GM12872 (cell line): ENCODE results near the gene TECR.

Experiments used
- TF ChIP-seq, protein P1 (sequence below): IDR thresholded peaks from 3 replicates; pipeline ENCODE4 v1.5.1; 2011; ENCODE audit warnings: low read depth, mild to moderate bottlenecking, low read length, moderate library complexity; ENCODE audit not compliant: insufficient read depth

Gene TECR

DNA sequence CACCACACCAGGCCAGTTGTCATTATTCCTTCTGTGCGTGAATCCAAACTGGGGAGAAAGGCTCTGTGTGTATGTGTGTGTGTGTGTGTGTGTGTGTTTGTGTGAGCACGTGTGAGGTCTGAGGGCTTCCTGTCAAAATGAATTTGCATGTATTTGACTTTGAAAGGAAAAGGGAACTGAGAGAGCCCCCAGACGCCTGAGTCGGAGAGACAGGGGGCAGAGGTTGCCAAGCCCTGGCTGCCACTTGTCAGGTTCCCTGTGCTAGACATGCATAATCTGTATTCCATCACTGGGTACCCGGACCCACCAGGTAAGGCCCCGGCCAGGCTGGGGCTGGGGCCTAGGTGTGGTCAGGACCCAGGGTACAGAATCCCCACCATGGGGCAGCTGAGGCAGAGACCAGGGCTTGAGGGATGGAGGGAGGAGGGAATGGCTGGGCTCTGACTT, 53.5 kb downstream of the TECR start, which contains the start of gene CLEC17A:
TSS of gene CLEC17A (plus strand) at position 191 of the 447 bp plus-strand sequence. CDS start at position 268, 77 bp downstream.
- TF ChIP-seq, protein P1, sequence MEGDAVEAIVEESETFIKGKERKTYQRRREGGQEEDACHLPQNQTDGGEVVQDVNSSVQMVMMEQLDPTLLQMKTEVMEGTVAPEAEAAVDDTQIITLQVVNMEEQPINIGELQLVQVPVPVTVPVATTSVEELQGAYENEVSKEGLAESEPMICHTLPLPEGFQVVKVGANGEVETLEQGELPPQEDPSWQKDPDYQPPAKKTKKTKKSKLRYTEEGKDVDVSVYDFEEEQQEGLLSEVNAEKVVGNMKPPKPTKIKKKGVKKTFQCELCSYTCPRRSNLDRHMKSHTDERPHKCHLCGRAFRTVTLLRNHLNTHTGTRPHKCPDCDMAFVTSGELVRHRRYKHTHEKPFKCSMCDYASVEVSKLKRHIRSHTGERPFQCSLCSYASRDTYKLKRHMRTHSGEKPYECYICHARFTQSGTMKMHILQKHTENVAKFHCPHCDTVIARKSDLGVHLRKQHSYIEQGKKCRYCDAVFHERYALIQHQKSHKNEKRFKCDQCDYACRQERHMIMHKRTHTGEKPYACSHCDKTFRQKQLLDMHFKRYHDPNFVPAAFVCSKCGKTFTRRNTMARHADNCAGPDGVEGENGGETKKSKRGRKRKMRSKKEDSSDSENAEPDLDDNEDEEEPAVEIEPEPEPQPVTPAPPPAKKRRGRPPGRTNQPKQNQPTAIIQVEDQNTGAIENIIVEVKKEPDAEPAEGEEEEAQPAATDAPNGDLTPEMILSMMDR = no peak

DNA sequence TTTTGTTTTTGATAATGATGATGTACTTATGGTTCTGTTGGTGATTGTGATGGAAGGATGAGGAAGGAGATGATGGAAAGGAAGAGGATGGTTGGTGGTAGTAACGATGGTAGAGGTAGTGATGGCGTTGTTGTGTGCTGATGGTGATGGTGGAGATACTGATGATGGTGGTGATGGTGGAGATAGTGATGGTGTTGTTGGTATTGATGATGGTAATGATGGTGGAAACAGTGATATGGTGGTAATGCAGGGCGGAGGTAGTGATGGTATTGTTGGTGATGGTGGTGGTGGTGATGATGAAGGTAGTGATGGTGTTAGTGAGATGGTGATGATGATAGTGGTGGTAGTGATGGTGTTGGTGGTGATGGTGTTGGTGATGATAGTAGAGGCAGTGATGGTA, 66.2 kb downstream of the TECR start:
- TF ChIP-seq, protein P1 = no peak

DNA sequence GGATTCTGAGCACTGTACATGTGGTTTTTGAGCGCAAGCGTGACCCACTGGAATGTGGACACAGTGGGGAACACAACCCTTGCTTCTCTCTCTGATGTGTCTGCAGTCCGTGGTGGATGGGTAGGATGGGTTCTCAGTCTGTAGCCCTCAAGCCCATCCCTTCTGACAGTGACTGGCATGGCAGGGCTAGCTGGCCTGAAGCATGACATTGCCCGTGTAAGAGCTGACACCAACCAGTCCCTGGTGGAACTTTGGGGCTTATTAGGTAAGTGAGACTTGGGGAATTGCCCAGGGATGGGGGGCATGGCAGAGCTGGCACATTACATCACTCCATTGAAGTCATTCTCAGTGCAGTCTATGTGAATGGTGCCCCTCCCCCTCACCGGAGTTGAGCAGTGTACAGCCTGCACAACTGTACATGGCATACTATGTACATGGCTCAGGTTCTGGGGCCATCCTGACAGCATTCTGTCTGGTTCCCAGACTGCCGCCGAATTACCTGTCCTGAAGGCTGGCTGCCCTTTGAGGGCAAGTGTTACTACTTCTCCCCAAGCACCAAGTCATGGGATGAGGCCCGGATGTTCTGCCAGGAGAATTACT, 70.3 kb downstream of the TECR start:
- TF ChIP-seq, protein P1 = no peak

DNA sequence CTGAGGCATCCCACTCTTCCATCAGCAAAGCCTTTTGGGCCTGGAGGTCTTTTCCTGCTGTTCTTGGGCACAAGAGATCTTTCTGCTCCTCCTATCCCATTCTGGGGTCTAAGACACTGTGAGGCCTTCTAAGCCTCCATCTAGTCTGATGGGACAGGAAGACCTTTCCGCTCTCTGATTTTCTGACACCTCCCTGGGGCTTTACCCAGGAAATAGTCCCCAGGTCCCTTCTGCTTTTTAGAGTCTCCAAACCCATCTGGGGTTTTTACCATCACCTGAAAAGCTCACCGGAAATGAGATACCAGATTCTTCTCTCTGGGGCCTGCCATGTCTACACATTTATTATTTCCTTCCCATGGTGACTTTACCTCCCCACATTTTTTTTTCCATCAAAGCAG, 74.6 kb downstream of the TECR start:
- TF ChIP-seq, protein P1 = no peak

DNA sequence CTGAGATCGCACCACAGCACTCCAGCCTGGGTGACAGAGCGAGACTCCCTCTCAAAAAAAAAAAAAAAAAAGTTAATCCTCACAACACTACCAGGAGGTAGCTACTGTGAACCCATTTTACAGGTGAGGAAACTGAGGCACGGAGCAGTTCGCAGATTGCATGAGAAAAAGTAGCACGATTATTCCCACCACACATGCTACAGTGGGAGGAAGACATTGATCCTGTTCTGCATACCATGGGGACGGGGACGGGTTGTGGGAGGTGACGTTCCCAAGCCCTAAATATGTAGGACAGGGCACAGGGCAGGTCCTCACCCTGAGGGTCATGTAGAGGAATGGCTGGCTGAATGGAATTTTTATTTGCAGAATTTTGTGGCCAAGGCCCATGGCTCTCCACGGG, 77.2 kb downstream of the TECR start:
- TF ChIP-seq, protein P1 = no peak

DNA sequence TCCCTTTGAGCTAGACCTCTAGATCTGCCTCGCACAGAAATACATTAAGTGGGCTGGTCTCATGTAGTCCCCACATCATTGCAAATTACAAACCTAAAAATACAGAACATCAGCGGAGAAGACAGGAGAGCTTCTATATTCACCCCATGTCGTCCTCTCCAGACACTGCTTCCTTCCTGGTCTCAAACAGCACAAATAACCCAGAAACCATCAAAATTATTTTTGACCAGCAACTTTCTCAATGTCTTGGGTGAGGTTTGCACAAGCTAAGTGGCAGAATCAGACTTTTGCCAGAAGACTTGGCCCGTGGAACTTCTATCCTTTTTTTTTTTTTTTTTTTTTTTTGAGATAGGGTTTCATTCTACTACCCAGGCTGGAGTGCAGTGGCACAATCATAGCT, 81.7 kb downstream of the TECR start:
- TF ChIP-seq, protein P1 = no peak

DNA sequence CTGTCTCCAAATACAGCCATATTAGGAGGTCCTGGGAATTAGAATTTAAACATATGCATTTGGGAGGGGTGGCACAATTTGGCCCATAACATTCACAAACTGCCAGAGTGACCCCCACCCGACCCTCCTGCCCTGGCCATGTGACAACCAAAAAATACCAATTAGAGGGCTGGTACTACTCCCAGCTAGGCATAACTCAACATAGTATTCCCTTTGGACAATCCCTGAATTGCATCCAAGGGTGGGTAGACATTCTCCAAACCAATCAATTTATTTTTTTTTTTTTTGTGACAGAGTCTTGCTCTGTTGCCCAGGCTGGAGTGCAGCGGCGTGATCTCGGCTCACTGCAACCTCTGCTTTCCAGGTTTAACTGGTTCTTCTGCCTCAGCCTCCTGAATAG, 83.3 kb downstream of the TECR start:
- TF ChIP-seq, protein P1 = no peak
